WTC11 (cell line): ENCODE results near the gene ZMIZ2. TPM values are rescaled to one million over a fixed set of nuclear protein-coding genes. Genes with fewer than 3 reads are reported as not detected.

Source experiments
- ATAC-seq: fragments of 200-7000 bp; cut with Tn5 transposase; 2 replicates; pipeline ENCODE4 v1.10.0; 2021; ENCODE audit warnings: mild to moderate bottlenecking, moderate library complexity
- CTCF ChIA-PET: fragments of 300-600 bp; sonication (Branson Sonifier 250); formaldehyde crosslinking; loops from one replicate; lab custom pipeline; 2021; ENCODE audit warnings: antibody characterized with exemption; lab: Charles Lee
- POLR2A ChIA-PET: fragments of 350-600 bp; sonication (Branson Sonifier 250); formaldehyde crosslinking; loops from one replicate; lab custom pipeline; 2021; ENCODE audit warnings: antibody characterized with exemption; lab: Charles Lee
- DNase-seq: peaks from one replicate; pipeline ENCODE4 v3.0.0; 2021; ENCODE audit warnings: low spot score
- H3K27ac Mint-ChIP-seq: 2 replicates; pipeline ENCODE4 v1.8.0; 2021; ENCODE audit warnings: mixed read lengths
- H3K27me3 Mint-ChIP-seq: 2 replicates; pipeline ENCODE4 v1.8.0; 2021; ENCODE audit warnings: low read depth, mild to moderate bottlenecking, moderate library complexity, mixed read lengths
- H3K36me3 Mint-ChIP-seq: 2 replicates; pipeline ENCODE4 v1.8.0; 2021; ENCODE audit warnings: mixed read lengths
- H3K4me1 Mint-ChIP-seq: 2 replicates; pipeline ENCODE4 v1.8.0; 2022; ENCODE audit warnings: mixed read lengths
- H3K4me3 Mint-ChIP-seq: 2 replicates; pipeline ENCODE4 v1.8.0; 2021; ENCODE audit warnings: mild to moderate bottlenecking, moderate library complexity, mixed read lengths
- H3K9me3 Mint-ChIP-seq: 2 replicates; pipeline ENCODE4 v1.8.0; 2021; ENCODE audit warnings: mixed read lengths
- AFF4 ChIP-seq: sonication (generic); formaldehyde crosslinking; IDR thresholded peaks from 2 replicates; pipeline ENCODE4 v1.8.1; 2023; ENCODE audit warnings: mild to moderate bottlenecking, missing genetic modification reagents, borderline replicate concordance
- ARID4B ChIP-seq: sonication (generic); formaldehyde crosslinking; IDR thresholded peaks from 2 replicates; pipeline ENCODE4 v1.8.0; 2023; ENCODE audit warnings: missing genetic modification reagents, mild to moderate bottlenecking, borderline replicate concordance
- ATF1 ChIP-seq: sonication (generic); formaldehyde crosslinking; IDR thresholded peaks from 2 replicates; pipeline ENCODE4 v1.8.1; 2023; ENCODE audit warnings: mild to moderate bottlenecking, moderate library complexity, missing genetic modification reagents
- CREB1 ChIP-seq: sonication (generic); formaldehyde crosslinking; IDR thresholded peaks from 2 replicates; pipeline ENCODE4 v1.8.0; 2023; ENCODE audit warnings: mild to moderate bottlenecking, missing genetic modification reagents
- EMX1 ChIP-seq: fragments of 250-450 bp; sonication (Bioruptor Pico); IDR thresholded peaks from 2 replicates; pipeline ENCODE4 v1.8.0; 2021; ENCODE audit warnings: mild to moderate bottlenecking
- ERG ChIP-seq: fragments of 250-450 bp; sonication (Bioruptor Pico); IDR thresholded peaks from 2 replicates; pipeline ENCODE4 v1.8.0; 2021; ENCODE audit warnings: mild to moderate bottlenecking
- HMGA2 ChIP-seq: fragments of 250-450 bp; sonication (Bioruptor Pico); IDR thresholded peaks from 2 replicates; pipeline ENCODE4 v1.4.0; 2021; ENCODE audit warnings: mild to moderate bottlenecking, moderate library complexity
- HMGXB4 ChIP-seq: sonication (generic); formaldehyde crosslinking; IDR thresholded peaks from 2 replicates; pipeline ENCODE4 v1.8.1; 2023; ENCODE audit warnings: mild to moderate bottlenecking, moderate library complexity, missing genetic modification reagents
- IRF2 ChIP-seq: sonication (generic); formaldehyde crosslinking; IDR thresholded peaks from 2 replicates; pipeline ENCODE4 v1.8.0; 2022; ENCODE audit warnings: low read depth, missing genetic modification reagents, borderline replicate concordance
- JUN ChIP-seq: sonication (generic); formaldehyde crosslinking; IDR thresholded peaks from 2 replicates; pipeline ENCODE4 v1.8.0; 2023; ENCODE audit warnings: mild to moderate bottlenecking, missing genetic modification reagents
- MAX ChIP-seq: sonication (generic); formaldehyde crosslinking; IDR thresholded peaks from 2 replicates; pipeline ENCODE4 v1.8.0; 2022; ENCODE audit warnings: mild to moderate bottlenecking, missing genetic modification reagents
- NFYB ChIP-seq: sonication (generic); formaldehyde crosslinking; conservative IDR thresholded peaks from 2 replicates; pipeline ENCODE4 v1.8.0; 2022; ENCODE audit warnings: low read depth, missing genetic modification reagents
- NR1H2 ChIP-seq: sonication (generic); formaldehyde crosslinking; IDR thresholded peaks from 2 replicates; pipeline ENCODE4 v1.9.0; 2021; ENCODE audit warnings: mild to moderate bottlenecking, moderate library complexity, missing genetic modification reagents
- NR2C2 ChIP-seq: sonication (generic); formaldehyde crosslinking; IDR thresholded peaks from 2 replicates; pipeline ENCODE4 v1.8.0; 2022; ENCODE audit warnings: mild to moderate bottlenecking, missing genetic modification reagents
- PRRX2 ChIP-seq: fragments of 250-450 bp; sonication (Bioruptor Pico); IDR thresholded peaks from 2 replicates; pipeline ENCODE4 v1.8.0; 2021; ENCODE audit warnings: mild to moderate bottlenecking
- SP1 ChIP-seq: sonication (generic); formaldehyde crosslinking; conservative IDR thresholded peaks from 2 replicates; pipeline ENCODE4 v1.8.1; 2022; ENCODE audit warnings: missing genetic modification reagents
- STAT6 ChIP-seq: sonication (generic); formaldehyde crosslinking; conservative IDR thresholded peaks from 2 replicates; pipeline ENCODE4 v1.8.1; 2023; ENCODE audit warnings: mild to moderate bottlenecking, low read depth, missing genetic modification reagents, moderate library complexity
- TP53 ChIP-seq: sonication (generic); formaldehyde crosslinking; IDR thresholded peaks from 2 replicates; pipeline ENCODE4 v1.8.1; 2023; ENCODE audit warnings: mild to moderate bottlenecking, missing genetic modification reagents
- USF2 ChIP-seq: sonication (generic); formaldehyde crosslinking; IDR thresholded peaks from 2 replicates; pipeline ENCODE4 v1.8.1; 2023; ENCODE audit warnings: mild to moderate bottlenecking, missing genetic modification reagents, moderate library complexity
- ZNF138 ChIP-seq: sonication (generic); formaldehyde crosslinking; conservative IDR thresholded peaks from 2 replicates; pipeline ENCODE4 v1.8.1; 2022; ENCODE audit warnings: mild to moderate bottlenecking, moderate library complexity, missing genetic modification reagents
- ZNF219 ChIP-seq: sonication (generic); formaldehyde crosslinking; IDR thresholded peaks from 2 replicates; pipeline ENCODE4 v1.8.0; 2023; ENCODE audit warnings: missing genetic modification reagents, mild to moderate bottlenecking, borderline replicate concordance
- total RNA-seq: library from RNA; stranded (reverse); gene quantifications from 3 replicates; pipeline ENCODE4 v1.2.3, GENCODE V29; 2021

Gene ZMIZ2
- total RNA-seq, 1 experiment from 2014 or later, result 102 TPM

- ChIA-PET CTCF (interaction anchor here (0.9 to 1.1 kb wide), 2 partner anchors 10 to 86 kb away, joined by 3 read pairs; no protein-coding TSS in a partner anchor), POLR2A (interaction anchor here (0.6 to 1.0 kb wide), 3 partner anchors 32 to 71 kb away, joined by 3 to 5 read pairs (median 3); no protein-coding TSS in a partner anchor)
- no peak overlapping the region for H3K4me3 Mint-ChIP-seq
- no peak for DNase-seq
- peaks cover 20% of the 10 kb centered on the region for H3K4me1 Mint-ChIP-seq
- H3K36me3 Mint-ChIP-seq, result peaks cover 8% of the 10 kb centered on the region
- no peak overlapping the region for H3K27ac Mint-ChIP-seq
- no peak for TF ChIP-seq USF2
- no peak for TF ChIP-seq PRRX2 (CRISPR knock-in tag)
- TF ChIP-seq TP53 (CRISPR knock-in tag), result no peak
- no peak for TF ChIP-seq NR2C2
- no peak for TF ChIP-seq NR1H2 (CRISPR knock-in tag)
- no peak for TF ChIP-seq STAT6 (CRISPR knock-in tag)
- TF ChIP-seq JUN (CRISPR knock-in tag), result no peak
- no peak for TF ChIP-seq NFYB (CRISPR knock-in tag)
- no peak for TF ChIP-seq ATF1 (CRISPR knock-in tag)
- TF ChIP-seq EMX1 (CRISPR knock-in tag), result no peak
- no peak for TF ChIP-seq IRF2
- TF ChIP-seq HMGA2 (CRISPR knock-in tag), result no peak
- no peak for TF ChIP-seq HMGXB4 (CRISPR knock-in tag)
- H3K9me3 Mint-ChIP-seq, result no peaks in the 10 kb centered on the region
- no peaks in the 10 kb centered on the region for H3K27me3 Mint-ChIP-seq
- no peak for ATAC-seq
Observed at GRCh38 chr7:44772440-44772839, 23.8 kb downstream of the ZMIZ2 start.

- no peak overlapping the region for H3K27ac Mint-ChIP-seq
- ChIA-PET POLR2A (interaction anchor here (0.6 to 1.0 kb wide), 3 partner anchors 32 to 71 kb away, joined by 3 to 5 read pairs (median 3); no protein-coding TSS in a partner anchor), CTCF (interaction anchor here (0.9 to 1.1 kb wide), 2 partner anchors 11 to 86 kb away, joined by 3 read pairs; no protein-coding TSS in a partner anchor)
- H3K4me3 Mint-ChIP-seq, result no peak overlapping the region
- no peaks in the 10 kb centered on the region for H3K9me3 Mint-ChIP-seq
- H3K36me3 Mint-ChIP-seq, result peaks cover 4% of the 10 kb centered on the region
- DNase-seq (no peak), ATAC-seq (peak; percentile 65)
- H3K4me1 Mint-ChIP-seq, result peaks cover 18% of the 10 kb centered on the region
- no peaks in the 10 kb centered on the region for H3K27me3 Mint-ChIP-seq
- no peak for TF ChIP-seq ATF1 (CRISPR knock-in tag)
- no peak for TF ChIP-seq ZNF138
- no peak for TF ChIP-seq ERG (CRISPR knock-in tag)
- TF ChIP-seq ZNF219, result no peak
- TF ChIP-seq AFF4 (CRISPR knock-in tag), result no peak
- no peak for TF ChIP-seq SP1 (CRISPR knock-in tag)
- no peak for TF ChIP-seq MAX (CRISPR knock-in tag)
- no peak for TF ChIP-seq CREB1 (CRISPR knock-in tag)
- no peak for TF ChIP-seq ARID4B (CRISPR knock-in tag)
Observed at GRCh38 chr7:44772867-44773266, 24.2 kb downstream of the ZMIZ2 start.
